ENCODE results near the gene CR1. TPM values are rescaled to one million over a fixed set of nuclear protein-coding genes. Genes with fewer than 3 reads are reported as not detected.
"Not testable (repeated sequence)": the region's sequence is repeated elsewhere in the genome, so short reads cannot be mapped to it uniquely, and the experiment has no call there.

CR1 gene
- total RNA-seq, 4 donors from 2014 or later = 6.7 to 27.6 (median 8.8) TPM

GRCh38 chr1:207690551-207690950 lies 194.6 kb downstream of the CR1 start:
- not testable (repeated sequence) for H3K9me3 ChIP-seq, H3K27me3 ChIP-seq
- 84 to 87% methylated on average over 4 of the region's 4 CpGs for WGBS, 2 donors

DNA sequence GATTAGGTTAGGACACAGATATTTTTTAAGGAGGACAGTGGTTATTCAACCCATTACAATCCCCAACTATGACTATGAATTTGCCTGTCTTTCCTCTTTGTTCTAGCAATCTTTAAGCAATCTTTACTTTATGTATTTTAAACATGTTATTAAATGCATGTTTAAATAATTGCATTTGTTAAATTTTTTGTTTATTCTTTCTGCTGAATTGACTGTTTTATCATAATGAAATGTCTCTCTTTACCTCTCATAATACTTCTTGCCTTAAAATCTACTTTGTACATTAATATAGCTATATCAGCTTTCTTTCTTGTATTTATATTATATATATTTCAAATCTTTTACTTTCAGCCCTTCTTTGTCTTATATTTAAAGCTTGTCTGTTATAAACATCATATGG lies 195.1 kb downstream of the CR1 start:
- no peak overlapping the region for H3K27ac ChIP-seq
- H3K4me3 ChIP-seq = no peak overlapping the region
- H3K27me3 ChIP-seq = peaks cover 0 to 6% of the 10 kb centered on the region in 2 donors
- no peaks in the 10 kb centered on the region for H3K9me3 ChIP-seq
- H3K4me1 ChIP-seq = no peaks in the 10 kb centered on the region
- DNase-seq (ENCODE audit: low spot score in 2 of 2) = no peak
- no peaks in the 10 kb centered on the region for H3K36me3 ChIP-seq
- TF ChIP-seq POLR2A (IDR thresholded peaks at IDR 0.05) (no peak), EP300 (IDR thresholded peaks at IDR 0.05) (no peak)
- TF ChIP-seq, protein P1, sequence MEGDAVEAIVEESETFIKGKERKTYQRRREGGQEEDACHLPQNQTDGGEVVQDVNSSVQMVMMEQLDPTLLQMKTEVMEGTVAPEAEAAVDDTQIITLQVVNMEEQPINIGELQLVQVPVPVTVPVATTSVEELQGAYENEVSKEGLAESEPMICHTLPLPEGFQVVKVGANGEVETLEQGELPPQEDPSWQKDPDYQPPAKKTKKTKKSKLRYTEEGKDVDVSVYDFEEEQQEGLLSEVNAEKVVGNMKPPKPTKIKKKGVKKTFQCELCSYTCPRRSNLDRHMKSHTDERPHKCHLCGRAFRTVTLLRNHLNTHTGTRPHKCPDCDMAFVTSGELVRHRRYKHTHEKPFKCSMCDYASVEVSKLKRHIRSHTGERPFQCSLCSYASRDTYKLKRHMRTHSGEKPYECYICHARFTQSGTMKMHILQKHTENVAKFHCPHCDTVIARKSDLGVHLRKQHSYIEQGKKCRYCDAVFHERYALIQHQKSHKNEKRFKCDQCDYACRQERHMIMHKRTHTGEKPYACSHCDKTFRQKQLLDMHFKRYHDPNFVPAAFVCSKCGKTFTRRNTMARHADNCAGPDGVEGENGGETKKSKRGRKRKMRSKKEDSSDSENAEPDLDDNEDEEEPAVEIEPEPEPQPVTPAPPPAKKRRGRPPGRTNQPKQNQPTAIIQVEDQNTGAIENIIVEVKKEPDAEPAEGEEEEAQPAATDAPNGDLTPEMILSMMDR (IDR thresholded peaks at IDR 0.05) = no peak

More at GRCh38 chr1:207690551-207690950, 194.6 kb downstream of the CR1 start:
- not testable (repeated sequence) for DNase-seq (ENCODE audit: low spot score in 2 of 2); H3K27ac ChIP-seq; H3K4me1 ChIP-seq; H3K4me3 ChIP-seq; H3K36me3 ChIP-seq

Other genes starting within 250 kb of the CR1 start
- gene CD55, start 174.5 kb upstream of the CR1 start, total RNA-seq = 10 to 100 TPM; 60.8 to 94.2 (median 89.6) TPM
- not detected for gene CR2, start 41.8 kb upstream of the CR1 start, total RNA-seq
- gene CR1L, start 149.0 kb downstream of the CR1 start, total RNA-seq = 1 to 10 TPM in 1 of 4 donors, not detected in 3; 1.0 TPM